HG02885 (cell line): Measurements from ENCODE around the gene PRDM5.
"Not testable (repeated sequence)": the region's sequence is repeated elsewhere in the genome, so short reads cannot be mapped to it uniquely, and the experiment has no call there.

Source experiments
- ATAC-seq: cut with Tn5 transposase; IDR thresholded peaks from one replicate; pipeline ENCODE4 v1.9.1; 2021; ENCODE audit warnings: mild to moderate bottlenecking; ENCODE audit not compliant: unreplicated experiment, poor library complexity

The PRDM5 gene

DNA sequence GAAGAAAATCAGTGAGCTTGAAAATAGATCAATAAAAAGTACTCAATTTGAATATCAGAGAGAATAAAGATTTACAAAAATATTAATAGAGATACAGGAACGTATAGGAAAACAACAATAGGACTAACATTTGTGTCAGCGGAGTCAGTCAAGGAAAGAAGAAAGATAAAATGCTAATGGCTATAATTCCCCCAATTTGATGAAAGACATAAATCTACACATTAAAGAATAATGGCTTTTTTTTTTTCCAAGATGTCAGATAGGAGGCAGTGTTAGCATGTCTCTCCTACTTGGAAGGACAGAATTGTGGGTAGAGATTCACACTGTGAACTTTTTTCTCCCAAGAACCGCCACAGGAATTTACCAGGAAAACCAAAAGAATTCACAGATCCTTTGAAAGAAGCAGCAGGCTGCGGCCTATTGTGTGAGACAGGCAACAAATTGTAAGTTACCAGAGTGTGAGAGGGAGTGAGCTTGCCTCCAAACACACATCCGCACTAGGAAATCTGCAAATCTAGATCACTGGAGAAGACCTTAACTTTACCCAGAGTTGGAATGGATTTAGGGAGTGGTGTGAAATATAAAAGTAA, 249.9 kb downstream of the PRDM5 start:
- no peak for ATAC-seq

DNA sequence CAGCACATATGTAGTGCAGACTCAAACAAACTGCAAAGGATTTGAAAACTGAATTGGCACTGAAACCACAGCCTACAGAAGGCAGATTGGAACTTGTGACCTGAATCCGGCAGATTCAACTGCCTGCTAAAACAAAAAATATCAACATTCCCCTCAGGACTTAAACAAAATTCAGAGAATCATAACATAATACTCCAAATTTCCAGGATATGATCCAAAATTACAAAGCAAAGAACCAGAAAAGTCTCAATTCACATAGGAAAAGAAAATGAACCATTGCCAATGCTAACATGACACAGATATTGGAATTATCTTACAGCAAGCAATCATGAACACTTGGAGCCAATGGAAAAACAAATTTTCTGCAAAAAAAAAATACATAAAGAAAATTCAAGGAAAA, 250.4 kb downstream of the PRDM5 start:
- no peak for ATAC-seq

DNA sequence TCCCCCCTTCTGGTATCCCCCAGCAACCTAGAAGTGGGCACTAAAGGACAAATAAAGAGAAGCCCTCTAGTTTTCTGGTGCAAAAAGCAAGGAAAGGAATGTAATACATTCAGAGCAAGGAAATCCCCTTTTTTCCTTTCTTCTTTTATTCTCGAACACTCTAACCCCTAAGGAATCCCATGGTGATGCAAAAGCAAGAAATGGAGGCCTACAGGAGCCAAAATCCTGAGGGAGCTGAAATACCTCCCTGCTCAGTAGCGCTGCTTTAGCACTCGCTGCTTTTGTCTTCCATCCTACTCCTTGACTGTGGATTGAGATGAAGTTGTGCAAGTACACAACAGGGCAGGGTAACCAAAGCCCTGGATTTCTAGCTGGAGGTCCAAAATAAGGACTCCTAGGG, 251.0 kb downstream of the PRDM5 start:
- ATAC-seq = no peak

DNA sequence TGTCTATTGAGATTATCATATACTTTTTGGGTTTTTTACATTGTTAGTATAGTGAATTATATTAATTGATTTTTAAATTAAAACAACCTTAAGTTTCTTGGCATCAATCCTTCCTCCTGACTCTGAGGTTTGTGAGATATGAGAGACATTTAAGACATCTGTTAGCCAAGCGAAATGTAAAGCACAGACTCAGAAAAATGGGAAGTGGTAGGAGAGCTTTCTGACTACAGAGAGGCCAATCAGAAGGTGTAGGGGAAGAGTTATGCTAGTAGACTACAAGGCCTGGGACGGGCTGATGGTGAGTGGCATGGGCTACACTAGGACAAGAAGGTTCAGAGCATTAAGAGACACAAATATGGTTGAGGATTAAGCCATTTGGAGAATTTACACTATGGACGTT, 255.4 kb downstream of the PRDM5 start:
- ATAC-seq = no peak

DNA sequence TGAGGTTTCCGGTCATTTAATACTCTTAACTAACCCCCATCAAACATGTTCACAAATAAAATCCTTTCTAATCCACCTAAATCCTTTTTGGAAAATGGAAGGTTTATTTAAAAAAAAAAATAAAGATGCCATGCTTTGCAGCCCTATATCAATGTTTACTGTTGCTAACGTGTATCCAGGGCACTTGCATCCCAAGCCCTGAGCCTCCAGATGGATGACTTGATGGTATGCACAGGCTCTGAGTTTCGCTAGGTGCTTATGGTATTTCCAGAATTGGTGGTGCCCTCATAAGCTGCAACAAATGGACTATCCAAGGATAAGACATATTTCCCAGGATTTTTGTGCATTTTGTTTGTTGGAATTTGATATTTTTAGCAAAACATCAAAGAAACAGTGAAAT, 257.7 kb downstream of the PRDM5 start:
- no peak for ATAC-seq

DNA sequence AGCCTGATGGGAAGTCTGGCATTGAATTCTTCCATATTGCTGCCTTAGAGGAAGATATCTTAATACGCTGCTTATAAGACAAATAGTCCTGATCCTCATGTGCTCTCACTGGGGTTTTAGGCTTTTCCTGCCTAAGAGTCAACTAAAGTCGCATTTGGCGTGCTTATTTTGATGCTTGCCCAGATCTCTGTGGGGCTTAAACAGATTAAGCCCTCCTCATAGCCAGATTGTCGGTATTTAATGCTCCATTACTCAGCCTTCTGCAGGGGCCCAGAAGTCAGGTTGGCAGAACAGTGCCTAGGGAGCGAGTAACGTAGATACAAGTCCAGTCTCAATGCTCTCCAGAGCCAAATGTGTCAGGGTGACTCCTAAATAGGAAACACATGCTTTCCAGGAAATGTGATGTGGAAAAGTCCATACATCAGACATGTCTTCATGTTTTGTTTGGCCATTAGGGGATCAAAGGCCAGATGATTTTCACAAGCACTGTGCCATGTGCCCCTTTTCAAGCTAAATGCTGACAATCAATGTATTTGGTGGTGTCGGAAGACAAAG, 262.8 kb downstream of the PRDM5 start:
- ATAC-seq = no peak

DNA sequence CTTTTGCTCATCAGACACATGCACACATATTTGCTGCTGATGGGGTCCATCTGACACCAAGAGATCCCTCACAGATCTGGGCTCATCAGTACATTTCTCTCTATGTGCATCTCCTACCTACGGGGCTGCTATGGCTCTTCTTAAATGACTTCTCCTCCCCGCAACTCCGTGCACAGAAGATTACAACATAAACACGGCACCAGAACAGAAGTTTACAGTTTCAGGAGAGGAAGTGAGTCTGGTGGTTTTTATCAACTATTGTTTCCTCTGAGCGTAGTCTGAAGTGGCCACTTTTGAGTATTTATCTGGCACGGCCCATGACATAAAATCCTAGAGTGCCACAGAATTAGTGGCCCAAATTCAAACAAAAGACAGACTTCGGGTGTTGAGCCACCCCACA, 263.8 kb downstream of the PRDM5 start:
- no peak for ATAC-seq

DNA sequence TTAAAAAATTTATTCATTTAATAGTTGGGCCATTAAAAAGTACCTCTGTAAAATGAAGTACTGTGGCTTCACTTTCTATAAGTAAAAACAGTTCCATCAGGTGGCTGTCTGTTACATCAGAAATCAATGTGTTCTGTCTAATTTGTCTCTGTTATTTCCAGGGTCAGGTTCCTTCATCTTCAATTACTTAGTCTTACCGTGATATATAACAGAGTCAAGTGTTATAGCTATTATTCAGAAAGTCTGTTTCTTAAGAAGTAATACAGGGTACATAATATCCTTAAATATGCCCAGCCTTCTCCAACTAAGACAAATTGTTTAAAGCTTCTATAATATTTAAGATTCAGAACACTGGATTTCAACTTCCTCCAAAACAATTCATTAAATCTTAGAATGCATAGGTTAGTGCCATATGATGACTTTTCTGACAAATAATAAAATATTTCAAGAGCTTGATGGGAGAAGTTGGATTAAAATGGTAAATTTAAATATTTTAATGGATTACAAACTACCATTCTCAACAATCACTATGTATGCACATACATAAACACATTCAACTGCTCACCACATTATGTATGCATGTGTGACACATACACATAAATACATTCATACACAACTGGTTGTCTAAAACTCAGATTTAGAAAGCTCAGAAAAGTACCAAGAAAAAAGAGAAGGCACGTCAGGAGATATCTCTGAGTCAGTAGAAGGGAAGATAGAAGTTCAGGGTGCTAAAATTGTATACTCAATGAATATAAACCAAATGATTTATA, 268.5 kb downstream of the PRDM5 start:
- no peak for ATAC-seq

DNA sequence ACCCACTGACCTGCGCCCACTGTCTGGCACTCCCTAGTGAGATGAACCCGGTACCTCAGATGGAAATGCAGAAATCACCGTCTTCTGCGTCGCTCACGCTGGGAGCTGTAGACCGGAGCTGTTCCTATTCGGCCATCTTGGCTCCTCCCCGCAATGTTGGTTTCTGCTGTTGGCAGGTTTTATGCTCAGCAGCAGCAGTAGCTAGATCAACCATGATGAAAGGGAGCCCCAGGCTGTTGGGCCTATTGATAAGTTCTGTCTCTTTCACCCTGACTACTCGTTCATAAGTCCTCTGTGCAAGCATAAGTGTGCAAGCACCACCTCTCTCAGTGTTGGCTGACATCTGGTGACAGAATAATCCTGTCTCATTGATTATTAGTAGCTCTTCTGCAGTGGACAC, 274.2 kb downstream of the PRDM5 start:
- not testable (repeated sequence) for ATAC-seq
